ENCODE results near the gene TOM1L2.

DNA sequence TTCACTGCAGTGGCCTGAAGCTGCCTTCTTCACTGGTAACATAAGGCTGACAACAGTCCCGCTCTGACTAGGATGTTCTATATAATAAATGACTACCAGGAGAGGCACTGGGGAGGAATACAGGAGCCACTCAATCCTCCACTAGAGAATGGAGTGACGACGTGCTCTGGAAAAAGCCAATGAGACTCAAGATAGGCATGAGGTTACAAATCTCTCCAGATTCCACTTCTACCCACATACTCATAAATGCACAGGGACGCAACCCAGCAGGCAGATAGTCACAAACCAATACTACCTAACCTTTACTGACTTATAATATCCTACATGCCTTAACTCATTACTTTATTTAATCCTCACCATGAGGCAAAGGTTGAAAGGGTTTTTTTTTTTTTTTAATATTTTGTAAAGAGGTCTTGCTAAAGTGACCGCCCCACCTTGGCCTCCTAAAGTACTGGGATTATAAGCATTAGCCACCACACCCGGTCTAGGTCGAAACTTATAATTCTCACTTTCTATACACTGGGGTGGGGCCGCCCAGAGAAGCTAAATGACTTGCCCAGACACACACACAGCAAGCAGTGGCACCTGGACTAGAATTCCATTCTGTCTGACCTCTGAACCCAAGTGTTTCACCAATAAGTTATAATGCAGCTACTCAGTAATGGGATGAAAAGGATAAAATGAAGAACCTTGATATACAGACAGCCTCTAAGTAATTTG, 33.7 kb downstream of the TOM1L2 start:
- TF ChIP-seq, protein P1, sequence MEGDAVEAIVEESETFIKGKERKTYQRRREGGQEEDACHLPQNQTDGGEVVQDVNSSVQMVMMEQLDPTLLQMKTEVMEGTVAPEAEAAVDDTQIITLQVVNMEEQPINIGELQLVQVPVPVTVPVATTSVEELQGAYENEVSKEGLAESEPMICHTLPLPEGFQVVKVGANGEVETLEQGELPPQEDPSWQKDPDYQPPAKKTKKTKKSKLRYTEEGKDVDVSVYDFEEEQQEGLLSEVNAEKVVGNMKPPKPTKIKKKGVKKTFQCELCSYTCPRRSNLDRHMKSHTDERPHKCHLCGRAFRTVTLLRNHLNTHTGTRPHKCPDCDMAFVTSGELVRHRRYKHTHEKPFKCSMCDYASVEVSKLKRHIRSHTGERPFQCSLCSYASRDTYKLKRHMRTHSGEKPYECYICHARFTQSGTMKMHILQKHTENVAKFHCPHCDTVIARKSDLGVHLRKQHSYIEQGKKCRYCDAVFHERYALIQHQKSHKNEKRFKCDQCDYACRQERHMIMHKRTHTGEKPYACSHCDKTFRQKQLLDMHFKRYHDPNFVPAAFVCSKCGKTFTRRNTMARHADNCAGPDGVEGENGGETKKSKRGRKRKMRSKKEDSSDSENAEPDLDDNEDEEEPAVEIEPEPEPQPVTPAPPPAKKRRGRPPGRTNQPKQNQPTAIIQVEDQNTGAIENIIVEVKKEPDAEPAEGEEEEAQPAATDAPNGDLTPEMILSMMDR (IDR thresholded peaks at IDR 0.05), result no peak
- no peak for TF ChIP-seq ZFX (IDR thresholded peaks at IDR 0.05; ENCODE audit: borderline replicate concordance)

Data from 22Rv1 (cell line).